GM19328 (cell line): Measurements from ENCODE around the gene PBRM1.

ENCODE experiments used
- ATAC-seq: cut with Tn5 transposase; IDR thresholded peaks from one replicate; pipeline ENCODE4 v1.9.1; 2021; ENCODE audit warnings: mild to moderate bottlenecking, moderate library complexity; ENCODE audit not compliant: unreplicated experiment

The PBRM1 gene

DNA sequence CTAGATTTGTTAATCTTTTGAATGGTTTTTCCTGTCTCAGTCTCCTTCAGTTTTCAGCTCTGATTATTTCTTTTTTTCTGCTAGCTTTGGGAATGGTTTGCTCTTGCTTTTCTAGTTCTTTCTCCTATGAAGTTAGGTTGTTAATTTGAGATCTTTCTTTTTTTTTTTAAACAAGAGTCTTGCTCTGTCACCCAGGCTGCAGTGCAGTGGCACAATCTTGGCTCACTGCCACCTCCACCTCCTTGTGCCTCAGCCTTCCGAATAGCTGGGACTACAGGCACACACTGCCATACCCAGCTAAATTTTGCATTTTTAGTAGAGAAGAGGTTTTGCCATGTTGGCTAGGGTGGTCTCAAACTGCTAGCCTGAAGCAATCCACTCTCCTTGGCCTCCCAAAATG is 92.6 kb downstream of the PBRM1 start:
- ATAC-seq = no peak

DNA sequence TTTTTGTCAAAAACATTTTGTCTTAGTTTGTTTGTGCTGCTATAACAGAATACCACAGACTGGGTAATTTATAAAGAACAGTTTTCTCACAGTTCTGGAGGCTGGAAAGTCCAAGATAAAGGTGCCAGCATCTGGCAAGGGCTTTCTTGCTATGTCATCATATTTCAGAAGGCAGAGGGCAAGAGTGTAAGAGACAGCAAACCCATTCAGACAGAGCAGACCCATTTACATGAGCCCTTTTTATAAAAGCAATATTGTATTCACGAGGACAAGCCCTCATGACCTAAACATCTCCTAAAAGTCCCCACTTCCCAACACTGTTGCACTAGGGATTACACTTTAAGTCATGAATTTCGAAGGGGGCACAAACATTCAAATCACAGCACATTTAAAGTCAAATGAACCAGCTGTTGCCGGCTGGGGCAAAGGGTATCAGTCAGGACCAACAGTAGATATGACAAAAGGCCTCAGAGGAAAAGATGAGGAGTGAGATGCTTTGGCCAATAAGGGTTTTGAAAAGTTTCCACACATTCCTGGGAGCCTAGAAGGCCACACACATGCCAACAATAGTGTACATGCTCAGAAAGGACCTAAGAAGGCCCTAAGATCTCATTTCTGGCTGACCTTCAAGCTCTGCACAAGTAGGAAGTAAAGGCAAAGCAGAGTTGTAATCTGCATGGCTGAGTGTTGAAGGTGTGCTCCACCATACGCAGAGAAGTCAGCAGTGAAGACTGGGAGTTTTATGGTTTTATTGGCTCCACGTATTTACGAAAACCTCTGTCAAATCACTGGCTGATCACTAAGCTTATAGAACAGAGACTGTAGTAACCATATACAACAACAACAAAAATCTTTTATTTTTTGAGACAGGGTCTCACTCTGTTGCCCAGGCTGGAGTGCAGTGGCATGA is 111.4 kb downstream of the PBRM1 start:
- no peak for ATAC-seq

DNA sequence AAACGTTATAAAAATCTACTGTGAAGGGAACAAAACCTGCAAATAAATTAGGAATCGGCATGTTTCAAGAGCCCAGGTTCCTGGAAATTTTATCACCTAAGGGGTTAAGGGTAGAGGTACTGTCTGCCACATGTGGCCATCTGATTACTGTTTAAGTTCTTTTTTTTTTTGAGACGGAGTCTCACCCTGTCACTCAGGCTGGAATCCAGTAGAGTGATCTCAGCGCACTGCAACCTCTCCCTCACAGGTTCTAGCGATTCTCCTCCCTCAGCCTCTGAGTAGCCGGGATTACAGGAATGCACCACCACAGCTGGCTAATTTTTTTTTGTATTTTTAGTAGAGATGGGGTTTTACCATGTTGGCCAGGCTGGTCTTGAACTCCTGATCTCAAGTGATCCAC is 113.5 kb downstream of the PBRM1 start:
- ATAC-seq = no peak

DNA sequence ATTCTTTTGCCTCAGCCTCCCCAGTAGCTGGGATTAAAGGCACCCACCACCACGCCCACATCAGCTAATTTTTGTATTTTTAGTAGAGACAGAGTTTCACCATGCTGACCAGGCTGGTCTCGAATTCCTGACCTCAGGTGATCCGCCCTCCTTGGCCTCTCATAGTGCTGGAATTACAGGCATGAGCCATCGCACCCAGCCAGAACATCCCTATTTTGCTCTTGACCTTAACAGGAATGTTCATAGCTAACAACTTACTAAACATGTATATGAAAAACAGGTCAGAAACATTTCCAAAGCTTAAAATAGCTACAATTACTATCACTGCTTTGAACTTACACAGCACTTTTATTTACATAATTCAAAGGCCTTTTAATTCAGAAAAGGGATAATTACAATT is 115.6 kb downstream of the PBRM1 start:
- ATAC-seq = no peak

DNA sequence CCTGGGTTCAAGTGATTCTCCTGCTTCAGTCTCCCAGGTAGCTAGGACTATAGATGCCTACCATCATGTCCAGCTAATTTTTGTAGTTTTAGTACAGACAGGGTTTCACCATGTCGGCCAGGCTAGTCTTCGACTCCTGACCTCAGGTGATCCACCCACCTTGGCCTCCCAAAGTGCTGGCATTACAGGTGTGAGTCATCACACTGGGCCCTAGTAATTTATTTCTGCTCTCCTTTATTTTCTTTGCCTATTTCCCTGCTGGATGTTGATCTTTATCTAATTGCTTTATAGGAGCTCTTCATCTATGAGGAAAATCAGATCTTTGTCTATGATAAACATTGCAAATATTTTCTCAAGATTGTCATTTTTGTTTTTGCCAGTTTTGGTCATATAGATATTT is 117.6 kb downstream of the PBRM1 start:
- no peak for ATAC-seq

DNA sequence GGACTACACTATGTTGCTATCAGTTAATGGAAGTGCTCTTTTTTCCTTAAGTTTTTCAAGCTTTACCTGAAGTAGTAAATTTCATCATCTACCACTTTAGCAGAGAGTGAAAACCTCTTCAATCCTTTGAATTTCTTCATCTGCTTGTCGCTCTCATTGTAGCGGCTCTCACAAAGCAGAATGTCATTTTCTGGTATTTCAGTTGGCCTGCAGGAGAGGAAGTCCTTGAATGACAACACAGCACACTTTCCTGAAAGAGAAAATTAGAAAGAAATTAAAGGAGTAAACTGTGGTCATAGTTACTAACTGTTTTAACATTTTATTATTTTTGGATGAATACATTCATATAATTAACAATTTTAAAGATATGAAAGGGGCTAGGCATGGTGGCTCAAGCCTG is 121.7 kb downstream of the PBRM1 start:
- ATAC-seq = no peak

DNA sequence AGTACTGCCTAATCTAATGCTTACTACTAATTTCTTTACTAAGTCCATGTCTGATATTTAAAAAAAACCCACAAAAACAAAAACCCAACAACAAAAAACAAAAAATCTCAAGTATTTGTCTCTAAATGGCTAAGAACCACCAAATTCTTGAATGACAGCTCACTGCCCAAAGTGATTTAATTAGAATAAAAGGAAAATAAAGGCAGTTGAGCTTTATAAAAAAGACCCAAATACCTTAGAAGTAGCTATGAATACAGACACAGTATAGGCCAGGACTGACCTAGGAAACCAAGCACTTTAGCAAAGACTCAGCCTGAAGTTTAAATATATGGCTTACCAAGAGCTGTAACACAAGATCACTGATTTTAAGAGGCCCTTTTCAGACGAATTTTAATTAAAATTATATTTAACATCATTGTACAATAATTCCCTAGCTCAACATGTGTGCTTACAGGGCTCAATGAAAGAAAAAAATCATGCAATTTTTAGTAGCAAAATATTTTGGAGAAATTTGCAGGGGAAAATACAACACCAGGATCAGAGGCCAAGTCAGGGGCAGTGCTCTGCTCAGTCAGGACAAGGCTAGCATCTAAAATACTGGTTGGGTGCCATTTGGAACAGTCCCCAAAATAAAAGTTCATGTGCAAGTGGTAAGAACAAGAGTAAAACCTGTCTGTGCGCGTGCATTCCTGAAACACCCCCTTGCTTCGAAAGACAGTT is 124.5 kb downstream of the PBRM1 start:
- ATAC-seq = no peak

DNA sequence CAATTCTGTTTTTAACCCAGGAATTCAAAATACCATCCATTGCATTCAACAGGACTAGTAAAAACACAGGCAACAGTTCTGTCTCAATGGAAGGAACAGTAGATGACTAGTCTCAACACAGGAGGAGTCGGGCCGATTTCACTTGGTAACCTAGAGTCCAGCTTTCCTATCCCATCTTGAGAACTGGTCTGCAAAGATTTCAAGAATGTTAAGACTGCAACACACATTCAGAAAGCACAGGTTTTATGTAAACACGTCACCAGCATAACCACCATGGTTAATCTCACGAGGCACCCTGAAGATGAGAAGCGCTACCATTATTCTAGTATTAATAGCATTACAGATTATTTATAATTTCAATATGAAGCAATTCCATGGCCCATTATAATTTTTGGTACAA is 127.3 kb downstream of the PBRM1 start:
- ATAC-seq = no peak

DNA sequence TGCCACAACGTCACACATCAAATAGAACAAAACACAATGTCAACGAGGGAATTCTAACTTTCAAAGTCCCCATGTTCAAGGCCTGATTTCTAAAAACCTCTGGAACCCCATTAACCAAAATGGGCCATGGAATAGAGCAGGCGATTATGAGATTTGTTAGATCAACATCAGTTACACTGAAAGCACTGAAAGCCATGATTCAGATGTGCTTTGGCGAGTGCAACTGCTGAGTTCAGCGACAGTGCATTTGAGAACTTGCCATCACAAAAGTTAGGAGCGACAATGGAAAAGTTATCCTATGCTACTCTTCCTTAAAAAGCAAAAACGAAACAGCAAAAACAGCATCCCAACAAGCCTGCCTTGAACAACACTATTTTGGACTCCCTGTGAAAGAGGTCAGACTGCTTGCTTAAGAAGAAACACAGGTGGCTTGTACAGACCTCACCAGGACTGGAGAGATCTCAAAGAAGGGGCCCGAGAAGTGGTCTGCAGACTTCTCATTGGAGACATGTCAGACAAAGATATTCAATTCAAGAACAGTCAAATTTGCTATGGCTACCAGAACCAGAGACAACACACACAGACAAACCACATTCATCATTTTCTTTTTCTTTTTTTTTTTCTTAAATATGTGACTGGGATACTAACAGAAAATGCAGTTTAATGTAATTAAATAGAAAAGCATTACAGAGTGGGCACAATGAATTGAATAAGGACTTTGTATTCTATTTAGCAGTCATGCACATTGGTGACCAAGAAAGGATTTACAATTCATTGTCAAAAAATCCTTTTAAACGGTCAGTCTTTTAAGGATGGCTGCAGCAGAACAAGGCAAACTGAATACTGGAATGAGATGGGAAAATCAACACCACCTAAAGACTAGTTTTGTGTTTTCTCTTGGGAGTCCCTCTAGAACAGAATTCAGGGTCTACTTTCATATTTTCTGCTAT is 128.4 kb downstream of the PBRM1 start:
- no peak for ATAC-seq

DNA sequence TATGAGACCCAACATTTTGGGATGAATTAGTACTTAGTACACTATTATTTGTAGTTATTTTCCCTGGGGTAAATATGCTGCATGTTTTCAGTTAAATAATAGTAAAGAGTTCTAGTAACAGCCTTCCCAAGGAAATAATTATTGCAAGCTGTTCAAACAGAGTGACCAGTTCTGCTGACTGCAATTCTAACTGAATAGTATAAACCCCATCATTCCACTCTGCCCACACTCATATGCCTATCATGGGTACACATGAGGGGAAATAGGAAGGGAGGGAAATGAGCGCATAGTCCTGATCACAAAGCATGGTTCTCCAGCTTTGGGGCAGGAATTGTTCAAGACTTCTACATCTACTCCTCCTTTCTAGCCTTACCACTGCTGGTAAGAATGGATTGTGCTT is 130.7 kb downstream of the PBRM1 start:
- no peak for ATAC-seq

DNA sequence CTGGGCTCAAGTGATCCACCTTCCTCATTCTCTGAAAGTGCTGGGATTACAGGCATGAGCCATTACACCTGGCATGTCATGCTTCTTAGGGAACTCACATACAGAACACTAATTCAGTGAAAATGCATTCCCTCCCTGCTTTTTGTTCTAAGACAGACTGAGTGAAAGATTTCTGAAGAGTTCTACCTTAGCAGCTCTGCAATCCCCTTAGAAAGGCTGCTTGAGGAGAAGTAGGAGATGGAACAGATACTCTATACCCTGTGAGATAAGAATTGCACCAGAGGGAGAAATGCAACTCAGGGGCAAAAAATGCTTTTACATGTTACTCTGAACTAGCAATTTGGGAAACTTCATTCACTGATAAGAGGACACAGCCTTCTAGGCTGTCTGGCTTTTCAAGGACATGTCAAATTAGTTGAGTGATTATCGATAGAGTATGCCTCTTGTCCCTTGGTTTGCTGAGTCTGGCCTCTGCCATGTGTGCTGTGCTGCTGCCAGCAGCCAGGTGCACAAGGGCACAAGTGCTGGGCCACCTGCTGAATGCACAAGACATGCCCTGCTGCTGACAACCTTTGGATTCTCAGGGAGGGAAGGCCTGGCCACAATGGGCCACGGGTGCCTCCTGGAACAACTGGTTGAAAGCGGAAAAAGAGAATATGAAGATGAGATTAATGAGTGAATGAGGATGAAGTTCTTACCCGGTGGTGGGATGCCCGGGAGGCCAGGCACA is 131.5 kb downstream of the PBRM1 start:
- no peak for ATAC-seq

DNA sequence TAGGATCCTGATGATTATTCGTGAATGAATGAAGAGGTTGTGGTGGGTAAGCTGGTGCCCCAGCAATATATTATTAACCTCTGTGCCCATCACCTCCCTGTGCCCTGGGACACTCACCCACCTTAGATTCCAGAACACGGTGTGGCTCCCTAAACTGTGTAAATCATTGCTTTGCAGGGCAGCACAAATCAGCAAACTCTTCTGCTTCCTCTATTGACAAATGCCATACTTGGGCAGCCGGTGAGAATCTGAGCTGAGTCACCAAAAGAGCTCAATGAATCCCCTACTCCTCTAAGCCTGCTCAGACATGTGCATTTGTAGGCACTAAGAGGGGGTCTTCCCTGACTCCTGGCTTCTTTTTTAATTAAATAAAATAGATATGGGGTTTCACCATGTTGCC is 133.6 kb downstream of the PBRM1 start:
- ATAC-seq = no peak

DNA sequence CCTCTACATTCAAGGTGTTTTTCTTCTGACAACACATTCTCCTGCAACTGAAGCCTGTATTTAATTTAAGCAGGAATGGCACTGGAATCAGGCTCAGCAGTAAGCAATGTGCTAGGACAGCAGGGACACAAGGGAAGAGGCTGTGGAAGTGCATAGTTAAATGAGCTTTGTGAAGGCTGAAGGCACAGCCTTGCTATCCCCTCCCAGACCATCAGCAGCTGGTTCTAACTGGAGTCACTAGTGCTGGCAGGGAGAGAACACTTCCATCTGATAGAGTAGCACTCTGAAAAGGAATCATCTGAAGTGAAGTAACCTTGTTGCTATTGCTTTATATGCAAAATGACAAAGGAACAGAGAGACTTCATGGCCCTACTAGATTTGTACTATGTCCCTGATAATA is 134.6 kb downstream of the PBRM1 start:
- no peak for ATAC-seq

DNA sequence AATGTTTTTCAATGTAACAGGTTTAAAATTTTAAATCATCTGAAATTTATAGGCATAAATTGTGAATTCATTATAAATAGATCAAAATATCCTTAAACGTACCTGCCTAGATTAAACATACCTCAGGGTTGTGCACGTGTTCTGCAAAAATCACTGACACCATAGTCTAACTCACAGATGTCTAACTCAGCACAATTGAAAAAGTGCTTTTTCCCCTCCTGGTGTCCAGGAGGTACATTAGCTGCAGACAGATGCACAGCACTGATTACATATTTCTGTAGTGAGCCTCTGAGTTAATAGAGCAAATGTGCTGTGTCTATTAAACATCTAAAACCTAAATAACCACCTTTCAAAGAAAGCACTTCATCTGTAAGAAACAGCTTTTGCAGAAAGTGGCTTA is 138.6 kb downstream of the PBRM1 start:
- no peak for ATAC-seq

DNA sequence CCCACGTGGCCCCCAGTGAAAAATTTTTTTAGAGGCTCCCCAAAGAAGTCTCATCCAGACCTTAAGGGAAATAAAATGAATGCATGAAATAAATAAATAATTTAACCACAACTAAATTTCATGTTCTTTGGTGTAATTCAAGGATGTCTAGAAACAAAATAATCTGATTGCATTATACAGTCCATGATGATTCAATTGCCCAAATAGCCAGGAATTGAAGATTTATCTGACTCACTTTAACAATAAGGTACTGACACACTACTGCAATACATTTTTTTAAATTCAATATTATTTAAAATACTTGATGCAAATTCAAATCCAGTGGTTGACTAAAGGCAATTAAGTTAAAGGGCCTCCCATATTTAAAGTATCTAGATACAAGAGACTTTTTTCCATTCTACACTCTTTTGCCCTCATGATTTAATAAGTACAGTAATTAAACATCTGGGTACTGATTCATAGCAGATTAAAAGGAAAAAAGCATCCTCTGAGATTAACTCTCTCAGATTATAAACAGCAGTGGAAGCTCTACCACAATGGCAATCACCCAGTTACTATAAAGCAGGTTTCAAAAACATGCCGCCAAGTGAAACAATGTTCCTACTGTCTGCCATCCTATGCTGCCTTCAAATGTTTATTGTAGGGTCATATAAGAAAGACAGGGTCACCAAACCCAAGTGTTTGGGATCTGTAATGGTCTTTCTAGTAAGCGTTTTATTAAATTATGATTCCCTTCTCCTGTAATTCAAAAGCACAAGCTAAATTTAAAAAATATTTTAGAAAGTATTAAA is 139.4 kb downstream of the PBRM1 start:
- ATAC-seq = no peak

DNA sequence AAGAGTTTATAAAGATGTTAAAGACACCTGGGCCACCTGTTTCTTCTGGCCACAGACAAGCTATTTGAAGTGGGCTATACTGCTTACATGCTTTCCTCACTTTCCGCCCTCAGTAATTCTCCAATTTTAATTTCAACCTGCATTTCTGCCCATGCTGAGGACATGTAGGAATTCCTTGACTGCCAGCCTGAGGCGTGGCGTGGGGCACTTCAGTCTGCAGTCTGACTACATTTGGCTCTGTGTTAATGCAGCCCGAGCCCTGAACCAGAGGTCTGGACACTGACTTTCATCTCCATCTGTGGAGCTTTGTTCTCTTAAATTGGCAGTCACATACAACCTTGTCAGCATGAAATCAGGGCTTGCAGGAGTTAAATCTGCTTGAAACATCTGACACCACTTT is 140.8 kb downstream of the PBRM1 start:
- ATAC-seq = no peak

DNA sequence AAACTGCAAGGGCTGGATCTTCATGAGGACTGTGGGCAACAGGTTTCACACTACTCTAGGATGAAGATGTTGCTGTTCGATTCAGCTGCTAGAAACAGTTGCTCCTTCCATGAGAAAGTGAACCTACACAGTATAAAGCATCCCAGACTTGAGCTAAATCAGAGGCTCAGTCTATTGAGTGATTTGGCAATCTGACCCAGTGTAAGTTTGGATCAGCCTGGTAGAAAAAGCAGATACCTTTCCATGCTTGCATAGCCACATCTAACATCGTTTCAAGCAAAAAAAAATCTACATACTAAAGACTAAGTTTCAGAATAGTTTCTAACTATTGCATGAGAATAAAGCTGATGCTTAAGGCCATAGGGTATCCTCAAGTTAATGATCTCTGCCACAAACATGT is 144.7 kb downstream of the PBRM1 start:
- no peak for ATAC-seq

DNA sequence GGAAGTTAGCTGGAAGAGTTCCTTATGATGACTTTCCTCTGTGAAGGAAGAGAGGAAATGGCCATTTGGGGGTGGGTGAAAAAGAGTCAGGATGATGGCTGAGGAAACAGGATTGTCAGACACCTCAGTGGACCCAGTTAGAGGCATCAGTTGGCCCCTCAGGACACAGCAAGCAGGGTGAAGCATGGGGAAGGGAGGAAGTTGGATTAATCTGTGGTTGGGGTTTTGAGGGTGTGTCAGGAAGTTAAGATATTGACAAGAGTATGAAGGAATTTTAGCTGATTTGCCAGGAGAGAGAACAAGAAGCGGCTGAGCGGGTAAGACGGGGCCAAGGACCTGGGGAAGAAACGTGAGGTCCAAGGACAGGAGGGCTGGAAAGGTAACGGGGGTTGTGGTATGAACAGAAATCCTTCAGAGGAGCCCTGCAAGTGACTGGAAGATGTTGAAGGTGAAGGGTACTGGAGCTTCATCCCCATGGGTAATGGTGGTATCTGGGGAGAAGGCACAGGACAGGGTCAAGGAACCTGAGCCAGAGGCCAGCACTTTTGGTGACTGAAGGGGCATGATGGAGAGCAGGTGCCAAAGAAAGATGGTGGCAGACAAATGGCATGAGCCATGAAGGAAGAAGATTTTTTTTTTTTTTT is 146.6 kb downstream of the PBRM1 start:
- ATAC-seq = no peak

DNA sequence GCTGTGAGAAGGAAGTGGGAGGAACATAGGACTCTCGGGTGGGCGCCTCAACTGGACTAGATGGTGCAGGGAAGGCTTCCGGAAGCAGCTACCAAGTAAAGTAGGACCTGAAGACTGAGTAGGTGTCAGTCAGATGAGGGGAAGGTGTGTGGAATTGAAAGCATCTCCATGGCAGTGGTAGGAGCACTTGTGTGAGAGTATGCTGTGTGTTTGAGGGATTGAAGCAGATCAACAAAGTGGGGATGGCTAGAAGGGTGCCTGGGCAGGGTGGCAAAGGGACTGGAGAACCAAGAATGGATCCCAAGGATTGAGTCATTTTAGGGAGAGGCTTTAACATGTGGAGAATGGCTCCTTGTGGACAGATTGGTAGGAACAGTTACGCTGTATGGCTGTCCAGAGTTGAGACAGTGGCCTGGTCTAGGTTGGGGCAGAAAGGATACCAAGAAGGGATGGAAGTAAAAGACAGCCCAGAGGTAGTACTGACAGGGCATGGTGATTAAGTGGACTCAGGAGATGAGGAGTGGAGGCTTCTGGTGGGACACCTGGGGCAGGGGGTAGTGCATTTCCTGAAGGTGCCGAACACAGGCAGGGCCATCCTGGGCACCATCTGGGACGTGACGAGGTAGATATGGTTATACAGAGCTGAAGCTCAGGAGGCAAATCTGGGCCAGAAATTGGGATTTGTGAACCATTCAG is 147.8 kb downstream of the PBRM1 start:
- ATAC-seq = no peak
